GM12872 (cell line): ENCODE data around the gene NINJ1.

Experiments used
- TF ChIP-seq, protein P1 (sequence below): IDR thresholded peaks from 3 replicates; pipeline ENCODE4 v1.5.1; 2011; ENCODE audit warnings: low read depth, mild to moderate bottlenecking, low read length, moderate library complexity; ENCODE audit not compliant: insufficient read depth

NINJ1 gene

DNA sequence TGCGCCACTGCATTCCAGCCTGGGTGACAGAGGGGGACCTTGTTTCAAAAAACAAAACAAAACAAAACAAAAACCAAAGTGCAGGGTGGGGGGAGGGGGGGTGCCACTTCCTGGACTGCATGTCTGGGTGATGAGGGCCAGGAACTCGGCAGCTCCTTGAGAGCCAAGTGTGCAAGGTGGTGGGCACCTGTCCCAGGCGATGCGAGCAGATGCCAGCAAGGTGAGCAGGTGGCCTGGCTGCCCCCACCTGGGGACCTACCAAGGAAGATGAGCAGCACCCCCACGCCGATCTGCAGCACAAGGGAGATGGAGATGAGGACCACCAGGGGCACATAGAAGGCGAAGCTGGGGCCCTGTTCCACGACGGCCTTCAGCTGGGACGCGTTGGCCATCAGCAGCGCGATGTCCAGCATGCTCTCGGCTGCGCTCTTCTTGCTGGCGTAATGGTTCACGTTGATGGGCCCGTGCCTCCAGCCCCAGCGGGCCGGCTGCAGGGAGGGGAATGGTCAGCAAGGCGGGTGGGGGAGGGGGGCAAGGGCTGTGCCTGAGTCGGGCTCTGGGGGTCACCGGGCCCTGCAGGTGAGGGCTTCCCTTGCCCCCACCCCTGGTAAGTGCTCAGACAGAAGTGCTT is 7.8 kb downstream of the NINJ1 start:
- TF ChIP-seq, protein P1, sequence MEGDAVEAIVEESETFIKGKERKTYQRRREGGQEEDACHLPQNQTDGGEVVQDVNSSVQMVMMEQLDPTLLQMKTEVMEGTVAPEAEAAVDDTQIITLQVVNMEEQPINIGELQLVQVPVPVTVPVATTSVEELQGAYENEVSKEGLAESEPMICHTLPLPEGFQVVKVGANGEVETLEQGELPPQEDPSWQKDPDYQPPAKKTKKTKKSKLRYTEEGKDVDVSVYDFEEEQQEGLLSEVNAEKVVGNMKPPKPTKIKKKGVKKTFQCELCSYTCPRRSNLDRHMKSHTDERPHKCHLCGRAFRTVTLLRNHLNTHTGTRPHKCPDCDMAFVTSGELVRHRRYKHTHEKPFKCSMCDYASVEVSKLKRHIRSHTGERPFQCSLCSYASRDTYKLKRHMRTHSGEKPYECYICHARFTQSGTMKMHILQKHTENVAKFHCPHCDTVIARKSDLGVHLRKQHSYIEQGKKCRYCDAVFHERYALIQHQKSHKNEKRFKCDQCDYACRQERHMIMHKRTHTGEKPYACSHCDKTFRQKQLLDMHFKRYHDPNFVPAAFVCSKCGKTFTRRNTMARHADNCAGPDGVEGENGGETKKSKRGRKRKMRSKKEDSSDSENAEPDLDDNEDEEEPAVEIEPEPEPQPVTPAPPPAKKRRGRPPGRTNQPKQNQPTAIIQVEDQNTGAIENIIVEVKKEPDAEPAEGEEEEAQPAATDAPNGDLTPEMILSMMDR, result no peak

DNA sequence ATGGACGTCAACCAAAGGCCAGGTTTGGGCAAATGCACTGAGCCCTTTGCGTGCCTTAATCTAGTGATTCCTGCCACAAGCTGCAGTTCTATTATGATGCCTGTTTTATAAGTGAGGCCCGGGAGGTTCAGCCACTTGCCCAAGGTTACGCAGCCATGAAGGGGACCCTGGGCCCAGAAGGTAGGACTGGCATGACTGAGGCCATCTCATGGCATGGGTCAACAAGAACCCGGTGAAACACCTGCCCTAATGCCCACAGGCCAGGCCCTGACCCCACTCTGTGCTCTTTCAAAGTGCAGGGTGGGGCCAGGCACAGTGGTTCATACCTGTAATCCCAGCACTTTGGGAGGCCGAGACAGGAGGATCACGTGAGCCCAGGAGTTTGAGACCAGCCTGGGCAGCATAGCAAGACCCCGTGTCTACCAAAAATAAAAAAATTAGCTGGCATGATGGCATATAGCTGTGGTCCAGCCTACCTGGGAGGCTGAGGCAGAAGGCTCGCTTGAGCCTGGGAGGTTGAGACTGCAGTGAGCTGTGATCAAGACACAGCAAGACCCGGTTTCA is 8.6 kb downstream of the NINJ1 start:
- TF ChIP-seq, protein P1, result no peak

DNA sequence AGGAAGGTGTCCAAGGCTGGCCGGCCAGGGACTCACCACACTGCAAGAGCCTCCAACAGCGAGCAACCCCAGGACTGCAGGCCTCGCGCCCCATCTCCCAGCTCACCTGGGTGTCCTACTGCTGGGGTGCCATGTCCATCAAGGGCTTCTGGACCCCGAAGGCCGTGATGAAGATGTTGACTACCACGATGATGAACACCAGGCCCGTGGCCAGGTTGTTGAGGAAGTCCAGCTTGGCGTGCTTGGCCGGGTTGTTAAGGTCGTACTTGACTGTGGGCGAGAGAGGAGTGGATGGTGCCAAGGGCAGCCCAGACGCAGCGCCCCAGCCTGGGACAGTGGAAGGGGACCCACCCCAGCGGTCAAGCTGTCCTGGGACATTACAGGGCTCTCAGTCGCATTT is 9.3 kb downstream of the NINJ1 start:
- TF ChIP-seq, protein P1, result no peak

DNA sequence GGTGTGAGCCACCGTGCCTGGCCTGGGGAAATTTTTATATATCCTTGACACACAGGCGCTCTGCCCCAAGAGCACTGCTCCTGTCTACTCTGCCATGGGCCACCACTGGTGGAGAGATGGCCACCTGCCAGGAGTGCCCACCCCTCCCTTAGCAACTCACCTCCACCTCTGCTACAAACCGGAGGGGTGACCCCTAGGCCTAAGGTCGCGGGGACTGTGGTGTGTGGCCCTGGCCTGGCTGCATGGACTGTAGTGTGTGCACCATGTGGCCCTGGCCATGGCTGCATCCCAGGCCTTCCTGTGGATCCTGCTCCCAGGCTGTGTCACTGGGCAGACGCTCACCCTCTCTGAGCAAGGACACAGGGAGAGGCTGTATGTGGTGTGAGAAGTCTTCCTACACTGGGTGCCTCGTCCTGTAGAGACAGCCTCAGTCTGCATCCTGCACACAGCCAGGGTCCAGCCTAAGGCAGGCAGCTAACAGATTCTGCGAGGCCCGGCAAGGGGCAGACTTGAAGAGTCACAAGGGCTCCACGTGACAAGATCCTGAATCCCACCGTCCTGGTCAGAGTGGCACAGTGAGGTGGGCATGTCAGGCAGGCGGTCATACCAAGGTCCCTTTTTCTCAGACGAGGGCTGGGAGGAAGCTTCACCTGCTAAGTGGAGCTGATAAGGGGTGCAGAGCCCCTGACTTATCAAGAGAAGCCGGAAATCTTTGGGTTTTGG is 10.3 kb downstream of the NINJ1 start:
- TF ChIP-seq, protein P1, result no peak

DNA sequence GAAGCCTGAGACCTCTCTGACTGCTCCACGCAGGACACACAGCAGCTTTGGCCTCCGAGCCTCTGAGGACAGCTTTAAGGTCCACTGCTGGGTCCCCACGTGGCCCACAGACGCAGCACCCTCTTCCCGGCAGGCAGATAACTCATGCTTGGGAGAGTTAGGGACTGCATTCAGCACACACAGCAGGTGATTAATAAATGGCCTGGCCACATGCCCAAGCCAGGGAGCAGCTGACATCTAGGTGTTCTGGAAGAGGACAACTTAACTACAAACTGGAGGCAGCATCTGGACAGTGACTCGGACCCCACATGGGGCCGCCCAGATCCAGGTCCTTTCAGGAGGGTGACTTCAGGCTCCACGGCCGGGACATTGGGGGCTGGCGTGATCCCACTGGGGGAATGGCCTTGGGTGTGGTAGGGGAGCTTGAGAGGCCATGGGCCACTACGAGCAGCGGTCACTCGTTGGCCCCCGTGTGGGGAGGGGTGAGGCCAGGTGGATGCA is 11.3 kb downstream of the NINJ1 start:
- TF ChIP-seq, protein P1, result no peak

DNA sequence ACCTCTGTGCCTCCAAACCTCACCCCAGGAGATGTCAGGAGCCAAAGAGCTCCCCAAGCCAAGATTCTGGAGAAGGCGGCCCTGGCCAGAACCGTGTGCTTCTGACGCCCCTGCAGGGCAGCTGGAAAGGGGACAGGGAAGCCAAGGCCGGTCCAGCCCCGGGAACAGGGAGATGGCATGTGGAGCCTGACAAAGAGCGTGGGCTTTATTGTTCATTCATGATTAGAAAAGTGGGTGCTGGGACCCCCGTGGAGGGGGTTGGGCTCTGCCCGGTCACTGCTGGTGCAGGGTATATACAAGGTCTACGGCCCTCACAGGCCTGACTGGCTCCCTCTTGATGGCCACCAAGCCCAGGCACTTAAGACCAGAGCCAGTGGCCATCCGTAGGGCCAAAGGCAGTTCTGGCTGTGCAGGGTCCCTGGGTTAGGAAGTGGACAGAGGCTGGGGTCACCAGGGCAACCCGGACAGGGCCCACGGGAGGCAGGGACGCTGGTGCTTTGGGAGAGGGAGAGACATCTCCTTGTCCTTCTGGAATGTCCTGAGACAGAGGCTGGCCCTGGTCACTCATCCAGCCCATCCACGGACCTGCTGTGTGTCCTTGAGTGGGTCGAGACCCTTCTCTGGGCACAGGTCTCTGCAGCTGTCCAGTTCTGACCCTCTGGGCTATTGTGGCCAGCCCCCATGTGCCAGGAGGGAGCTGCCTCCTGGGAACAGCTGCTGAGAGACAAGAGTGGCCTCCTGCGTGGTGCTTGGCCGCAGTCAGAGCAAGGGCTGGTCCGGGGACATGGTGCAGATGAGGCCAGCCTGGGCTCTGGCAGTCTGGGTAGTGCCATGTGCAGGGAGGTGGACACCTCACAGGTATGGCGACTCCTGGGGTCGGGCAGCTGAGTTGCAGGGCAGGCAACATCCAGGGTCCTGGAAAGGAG is 12.5 kb downstream of the NINJ1 start:
- TF ChIP-seq, protein P1, result no peak
